T-helper 1 cell treated with Interleukin-12 subunit alpha and Interleukin-12 subunit beta and Interleukin-4 antibody, amounts not matched to agents 30 ng/mL and 1 ng/mL, for 36 hours (primary cell): ENCODE results near the gene SLC43A3. TPM values are rescaled to one million over a fixed set of nuclear protein-coding genes. Genes with fewer than 3 reads are reported as not detected.
"Not testable (repeated sequence)": the region's sequence is repeated elsewhere in the genome, so short reads cannot be mapped to it uniquely, and the experiment has no call there.

ENCODE experiments used
- intact Hi-C: fragments of 100-400 bp; cut with micrococcal nuclease; formaldehyde crosslinking; loops from one replicate; pipeline ENCODE4 v1.15.1; 2024
- total RNA-seq: library from RNA; stranded (reverse); gene quantifications from 2 replicates; pipeline ENCODE4 v1.2.3, GENCODE V29; 2022

SLC43A3 gene
- total RNA-seq, 1 donor from 2014 or later = 52.6 TPM

GRCh38 chr11:57387289-57388030 is 39.5 kb downstream of the SLC43A3 start:
- intact Hi-C loops = no loop called here

GRCh38 chr11:57386178-57386940 is 40.6 kb downstream of the SLC43A3 start:
- intact Hi-C loops = no loop called here

- intact Hi-C loops = no loop called here
These were observed 45.9 kb downstream of the SLC43A3 start, which contains the start of gene PRG3 for GRCh38 chr11:57380975-57381374. Gene PRG3, minus strand, starts transcription at chr11:57381150. Its CDS starts 442 bp downstream, at chr11:57380708.

- intact Hi-C loops = no loop called here
These were observed 47.2 kb downstream of the SLC43A3 start for GRCh38 chr11:57379732-57380131.

GRCh38 chr11:57378186-57378585 is 48.7 kb downstream of the SLC43A3 start:
- intact Hi-C loops = no loop called here

GRCh38 chr11:57377107-57377506 is 49.8 kb downstream of the SLC43A3 start:
- intact Hi-C loops = no loop called here

DNA sequence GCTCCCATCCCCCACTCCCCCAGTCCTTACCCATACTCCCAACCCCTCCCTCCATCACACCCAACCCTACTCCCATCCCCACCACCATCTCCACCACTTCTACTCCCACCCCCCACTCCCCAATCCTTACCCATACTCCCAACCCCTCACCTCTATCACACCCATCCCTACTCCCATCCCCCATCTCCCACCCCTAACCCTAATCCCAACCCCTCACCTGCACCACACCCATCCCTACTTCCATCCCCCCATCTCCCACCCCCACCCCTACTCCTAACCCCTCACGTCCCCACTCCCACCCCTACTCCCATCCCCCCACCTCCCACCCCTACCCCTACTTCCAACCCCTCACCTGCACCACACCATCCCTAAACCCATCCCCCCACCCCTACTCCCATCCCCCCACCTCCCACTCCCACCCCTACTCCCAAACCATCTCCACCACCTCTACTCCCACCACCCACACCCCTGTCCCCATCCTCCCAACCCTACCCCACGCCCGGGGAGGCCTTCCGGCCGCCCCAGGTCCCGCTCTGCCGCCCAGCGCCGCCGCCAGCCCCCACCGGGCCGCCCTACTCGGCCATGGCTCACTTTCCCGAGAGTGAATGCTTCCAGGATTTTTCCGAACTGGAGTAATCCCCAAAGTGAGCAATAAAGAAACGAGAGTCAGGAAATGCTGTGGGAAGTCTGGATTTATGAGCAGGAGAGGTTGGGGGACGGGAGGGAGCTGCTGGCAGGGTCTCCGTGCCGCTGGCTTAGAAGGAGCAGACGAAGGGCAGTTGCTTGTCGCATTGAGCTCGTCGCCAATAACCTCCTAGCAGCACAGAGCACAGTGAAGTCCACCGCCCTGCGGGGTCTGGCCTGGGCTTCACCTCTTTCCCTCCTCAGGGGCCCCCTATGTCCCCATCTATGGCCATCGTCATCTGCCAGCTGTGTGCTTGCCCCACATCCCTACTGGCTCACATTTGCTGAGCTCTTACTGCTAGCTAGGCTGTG is 50.5 kb downstream of the SLC43A3 start:
- intact Hi-C loops = no loop called here

- intact Hi-C loops = no loop called here
These were observed 51.4 kb downstream of the SLC43A3 start for GRCh38 chr11:57375490-57375889.

GRCh38 chr11:57374966-57375365 is 52.0 kb downstream of the SLC43A3 start:
- intact Hi-C loops = no loop called here

GRCh38 chr11:57373146-57373545 is 53.8 kb downstream of the SLC43A3 start:
- intact Hi-C loops = no loop called here

GRCh38 chr11:57370941-57371340 is 56.0 kb downstream of the SLC43A3 start:
- intact Hi-C loops = no loop called here

DNA sequence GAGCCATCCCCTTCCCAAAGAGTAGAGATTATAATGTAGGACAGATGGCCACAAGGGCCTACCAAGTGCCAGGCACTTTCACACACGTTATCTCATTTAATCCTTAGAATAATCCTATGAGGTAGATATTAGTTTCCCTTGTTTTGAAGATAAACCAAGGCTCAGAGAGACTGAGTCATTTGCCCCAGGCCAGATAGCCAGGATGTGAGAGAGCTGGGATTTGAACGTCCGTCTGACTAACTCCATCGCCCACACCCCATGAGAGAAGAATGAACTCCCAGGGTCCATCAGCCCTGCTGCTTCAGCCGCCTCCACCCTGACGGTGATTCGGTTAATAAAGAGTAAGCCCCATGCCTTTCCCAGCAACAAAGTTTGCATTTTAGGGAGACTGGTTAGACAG is 56.7 kb downstream of the SLC43A3 start:
- intact Hi-C loops = no loop called here

- intact Hi-C loops = no loop called here
These were observed 58.1 kb downstream of the SLC43A3 start for GRCh38 chr11:57368845-57369232.

DNA sequence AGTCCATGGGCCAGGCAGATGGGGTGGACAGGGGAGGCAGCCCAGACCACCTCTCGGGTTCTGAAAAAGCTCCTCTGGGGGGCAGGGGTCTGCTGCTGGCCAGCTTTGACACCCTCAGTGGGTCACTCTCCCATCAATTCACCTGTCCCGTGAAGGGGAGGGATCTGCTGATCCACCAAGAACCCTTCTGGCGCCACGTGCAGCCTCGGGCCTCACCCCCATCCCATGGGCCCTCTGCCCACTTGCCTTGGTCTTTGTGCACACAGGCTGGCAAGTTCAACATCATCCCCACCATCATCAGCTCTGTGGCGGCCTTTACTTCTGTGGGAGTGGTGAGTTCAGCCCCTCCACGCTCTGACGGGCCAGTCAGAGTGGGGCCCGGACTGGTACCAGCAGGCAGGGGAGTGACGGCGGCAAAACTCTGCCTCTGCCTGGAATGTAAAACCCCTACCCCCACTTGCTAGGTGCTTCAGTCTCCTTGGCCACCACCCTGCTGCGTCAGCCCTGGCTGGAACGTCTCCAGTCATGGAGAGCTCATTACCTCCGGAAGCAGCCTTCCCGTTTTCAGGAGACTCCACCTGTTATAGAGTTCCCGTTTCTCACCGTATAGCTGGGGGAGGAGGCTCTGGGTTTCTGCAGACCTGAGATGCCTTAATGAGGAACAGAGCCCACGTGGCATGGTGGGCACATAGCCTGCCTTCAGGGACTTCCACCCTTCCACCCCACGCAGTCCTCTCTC is 58.6 kb downstream of the SLC43A3 start:
- intact Hi-C loops = no loop called here

DNA sequence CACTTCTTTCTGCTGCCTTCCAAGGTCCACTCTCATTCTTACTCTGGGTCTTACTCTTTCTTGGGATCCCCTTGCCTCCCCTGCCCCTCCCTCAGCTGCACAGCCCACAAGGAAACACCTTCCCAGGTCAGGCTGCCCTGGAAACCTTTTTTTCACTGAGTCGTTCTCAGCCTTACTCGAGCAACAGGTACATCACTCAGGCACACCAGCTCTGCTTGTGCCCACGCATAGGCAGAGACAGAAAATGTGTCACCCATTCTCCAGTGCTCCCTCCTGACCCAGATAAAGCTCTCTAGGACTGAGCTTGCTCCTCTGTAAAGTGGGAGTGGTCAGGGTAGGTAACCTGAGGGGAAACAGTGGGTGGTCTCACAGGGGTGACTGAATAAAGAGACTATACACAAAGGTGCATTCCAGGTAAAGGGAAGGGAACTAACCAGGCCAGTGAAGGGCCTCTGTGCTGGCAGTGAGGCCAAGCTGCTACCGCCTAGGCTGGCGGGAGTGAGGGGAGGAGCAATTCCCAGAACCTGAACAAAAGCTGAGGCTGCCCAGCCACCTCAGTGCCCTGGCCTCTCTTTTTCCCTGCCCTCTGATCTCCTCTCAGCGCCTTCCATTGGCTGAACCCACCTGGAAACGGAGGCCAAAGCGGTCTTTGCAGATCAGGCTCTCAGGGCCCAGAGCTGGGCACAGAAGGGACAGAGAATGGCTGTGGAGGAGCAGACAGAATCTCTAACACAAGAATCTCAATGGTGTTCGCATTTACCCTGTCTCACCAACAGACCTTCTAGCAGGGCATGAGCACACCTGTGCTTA is 61.9 kb downstream of the SLC43A3 start:
- intact Hi-C loops = no loop called here

DNA sequence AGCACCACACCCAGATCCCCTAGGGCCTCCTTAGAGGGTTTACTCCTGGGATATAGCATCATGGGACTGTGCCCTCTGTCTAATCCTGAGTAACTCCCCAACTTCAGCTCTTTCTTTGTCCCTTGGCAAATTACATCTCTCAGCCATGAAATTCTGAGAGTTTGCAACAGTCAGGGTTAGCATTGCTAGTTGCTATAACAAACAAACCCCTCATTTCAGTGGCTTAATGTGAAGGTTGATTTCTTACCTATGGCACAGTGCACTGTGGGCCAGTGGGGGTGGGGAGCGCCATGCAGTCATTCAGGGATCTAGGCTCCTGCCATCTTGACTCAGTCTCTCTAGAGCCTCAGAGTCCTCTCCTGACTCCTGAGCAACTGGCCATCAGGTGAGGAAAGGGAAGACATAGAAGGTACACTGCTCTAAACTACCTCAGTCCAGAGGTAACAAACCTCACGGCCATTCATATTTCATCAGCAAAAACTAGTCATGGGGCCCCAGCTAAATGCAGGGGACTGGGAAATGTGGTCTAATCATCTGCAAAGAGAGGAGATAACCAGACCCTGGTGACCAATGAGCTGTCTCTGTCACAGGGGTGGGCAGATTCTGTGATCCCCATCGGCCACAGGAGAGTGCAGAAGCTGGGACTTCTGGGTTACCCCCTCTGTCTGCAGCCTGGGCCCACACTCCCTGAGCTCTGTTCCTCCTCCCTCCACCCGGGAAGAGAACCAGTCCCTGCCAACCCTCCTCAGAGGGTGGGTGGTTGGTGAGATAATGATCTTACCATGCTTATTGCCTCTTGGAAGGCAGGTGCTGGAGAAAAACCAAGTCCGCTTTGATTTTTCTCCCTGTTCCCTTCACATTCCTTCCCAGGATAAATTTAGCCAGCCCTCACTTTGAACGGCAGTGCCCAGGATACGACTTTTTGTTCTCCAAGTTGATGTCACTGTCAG is 63.5 kb downstream of the SLC43A3 start:
- intact Hi-C loops = no loop called here

DNA sequence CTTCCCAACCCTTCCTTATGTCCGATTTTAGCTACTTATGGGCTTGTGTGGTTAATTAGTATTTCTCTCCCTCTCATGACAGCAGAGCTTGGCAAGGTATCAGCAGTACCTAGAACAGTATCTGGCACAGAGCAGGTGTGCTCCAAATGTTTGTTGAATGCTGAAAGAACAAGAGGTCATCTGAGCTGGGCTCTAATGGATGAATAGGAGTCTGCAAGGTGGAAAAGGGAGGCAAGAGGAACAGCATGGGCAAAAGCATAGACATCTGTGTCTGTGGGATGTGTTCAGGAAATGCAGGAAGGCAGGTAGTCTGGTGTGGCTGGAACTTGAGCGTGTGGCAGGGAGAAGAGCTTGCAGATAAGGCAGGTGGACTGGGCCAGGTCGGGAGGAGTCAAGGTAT is 65.0 kb downstream of the SLC43A3 start:
- intact Hi-C loops = no loop called here

- intact Hi-C loops = not testable (repeated sequence)
These were observed 65.5 kb downstream of the SLC43A3 start for GRCh38 chr11:57361420-57361819.

- intact Hi-C loops = no loop called here
These were observed 65.9 kb downstream of the SLC43A3 start for GRCh38 chr11:57360991-57361390.
